Pons (tissue), 1 donor: ENCODE results near the gene CORO7.

Experiments
- DNase-seq: peaks from one replicate; pipeline ENCODE4 v3.0.0-alpha.2; 2016; ENCODE audit warnings: low spot score

Gene CORO7

DNA sequence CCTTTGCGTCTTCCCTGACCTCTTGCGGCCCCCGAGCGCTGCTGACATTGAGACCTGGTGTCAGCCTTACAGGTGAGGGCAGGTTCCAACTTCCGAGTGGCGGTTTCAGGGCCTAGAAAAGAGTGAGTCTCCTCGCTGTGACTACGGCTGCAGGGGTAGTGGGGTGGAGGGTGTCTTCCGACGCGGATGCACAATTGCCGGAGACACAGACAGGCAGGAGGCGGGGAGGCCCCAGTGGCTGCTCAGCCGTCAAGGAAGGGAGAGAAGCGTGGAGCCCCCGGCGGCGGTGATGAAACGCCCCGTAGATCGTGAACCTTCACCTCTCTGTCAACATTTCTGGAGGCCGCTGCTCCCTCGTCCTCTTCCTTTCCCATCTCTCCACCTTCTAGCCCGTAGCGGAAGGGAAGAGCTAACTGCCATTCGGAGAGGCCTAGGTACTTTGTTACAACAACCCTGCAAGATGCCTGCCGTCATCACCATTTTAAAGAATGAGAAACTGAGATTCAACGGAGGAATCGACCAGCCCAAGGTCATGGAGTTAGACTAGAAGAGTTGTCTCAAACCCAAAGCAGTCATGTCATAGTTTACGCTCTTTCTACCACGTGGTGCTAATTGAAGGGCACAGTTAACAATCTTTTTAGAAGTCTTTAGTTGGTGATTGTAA, 9.8 kb upstream of the CORO7 start:
- no peak for DNase-seq

DNA sequence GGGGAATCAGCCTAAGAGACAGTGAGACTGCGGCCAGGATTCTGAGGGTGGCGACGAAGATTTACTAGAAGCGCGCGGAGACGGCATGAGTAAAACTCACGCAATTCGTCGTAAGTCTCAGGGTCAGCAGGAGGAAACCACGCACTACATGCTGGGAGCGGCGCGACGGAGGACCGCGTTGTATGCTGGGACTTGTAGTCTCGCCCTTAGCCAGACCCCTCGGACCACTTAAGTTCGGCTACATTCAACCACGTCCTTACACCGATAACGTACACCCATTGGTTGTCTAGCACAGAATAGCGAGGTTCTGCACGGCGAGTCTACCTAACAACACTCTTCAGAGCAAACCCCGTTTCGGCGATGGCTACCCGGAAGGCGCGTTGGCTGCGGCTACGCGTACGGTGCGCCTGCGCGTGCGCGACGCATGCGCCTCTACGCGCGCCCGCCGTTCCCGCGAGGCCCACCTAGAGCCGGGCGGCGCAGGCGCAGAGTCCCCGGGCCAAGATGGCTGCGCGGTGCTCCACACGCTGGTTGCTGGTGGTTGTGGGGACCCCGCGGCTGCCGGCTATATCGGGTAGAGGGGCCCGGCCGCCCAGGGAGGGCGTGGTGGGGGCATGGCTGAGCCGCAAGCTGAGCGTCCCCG, 9.1 kb upstream of the CORO7 start, which contains the start of gene DNAJA3:
Gene DNAJA3, plus strand, starts transcription at position 491 of the 643 bp plus-strand sequence. Its CDS starts 14 bp downstream, at position 505.
- DNase-seq, result peak; percentile 95

- DNase-seq, result no peak
Measured at GRCh38 chr16:4420505-4421105, 4.2 kb upstream of the CORO7 start.

DNA sequence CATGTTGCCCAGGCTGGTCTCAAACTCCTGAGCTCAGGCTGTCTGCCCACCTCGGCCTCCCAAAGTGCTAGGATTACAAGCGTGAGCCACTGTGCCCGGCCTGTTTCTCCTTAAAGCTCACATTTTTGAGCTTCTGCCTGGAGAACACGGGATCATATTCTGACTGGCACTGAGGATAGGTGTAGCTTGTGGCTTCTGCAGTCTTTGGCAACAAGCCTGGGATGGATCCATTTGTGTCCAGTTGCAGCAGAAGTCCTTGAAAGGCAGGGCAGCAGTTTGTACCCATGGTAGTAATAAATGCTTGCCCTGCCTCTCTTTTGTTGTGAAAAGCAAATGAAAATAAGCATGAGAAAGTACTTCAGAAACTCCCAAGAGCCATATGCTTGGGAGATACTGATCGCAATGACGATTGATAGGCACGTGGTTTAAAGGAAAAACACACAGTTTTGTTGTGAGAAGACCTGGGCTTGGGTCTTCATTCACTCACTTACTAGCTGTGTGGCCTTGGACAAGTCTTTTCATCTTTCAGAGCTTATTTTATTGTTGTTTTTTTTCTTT, 3.1 kb upstream of the CORO7 start:
- no peak for DNase-seq

DNA sequence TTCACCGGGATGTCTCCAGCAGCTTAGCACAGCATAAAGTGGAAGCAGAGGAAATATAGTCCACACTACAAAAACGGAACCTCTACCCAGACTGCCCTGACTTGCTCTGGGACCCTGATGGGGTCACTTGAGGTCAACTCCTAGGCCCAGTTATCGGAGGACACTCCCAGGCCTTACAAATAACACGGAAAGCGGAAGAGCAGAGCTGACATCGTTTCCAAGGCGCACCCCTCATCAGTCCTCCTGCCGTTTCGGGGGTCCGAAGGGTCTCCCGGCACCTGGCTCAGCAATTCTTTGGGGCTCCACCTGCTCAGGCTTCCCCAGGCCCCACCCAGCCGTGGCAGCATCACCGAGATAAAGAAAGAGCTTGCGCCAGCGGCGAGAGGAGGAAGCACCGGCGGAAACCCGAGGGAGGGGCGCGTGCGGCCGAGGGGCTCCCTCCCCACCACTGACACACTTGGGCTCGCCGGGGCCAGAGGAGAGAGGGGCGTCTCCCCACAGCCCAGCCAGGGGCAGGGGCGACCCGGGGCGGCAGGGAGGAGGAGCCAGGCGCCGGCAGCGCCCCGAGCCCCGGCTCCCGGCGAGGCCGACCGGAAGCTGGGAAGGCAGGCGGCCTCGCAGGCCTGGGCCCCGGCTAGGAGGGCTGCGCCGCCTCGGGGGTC, 727 bp downstream of the CORO7 start:
- no peak for DNase-seq

GRCh38 chr16:4414187-4414917, 2.0 kb downstream of the CORO7 start:
- no peak for DNase-seq

- DNase-seq, result no peak
Measured at GRCh38 chr16:4412854-4413253, 3.5 kb downstream of the CORO7 start.

GRCh38 chr16:4412159-4412558, 4.2 kb downstream of the CORO7 start:
- no peak for DNase-seq

- peak; percentile 95 for DNase-seq
Measured at GRCh38 chr16:4411684-4412083, 4.7 kb downstream of the CORO7 start.

- peak; percentile 92 for DNase-seq
Measured at GRCh38 chr16:4410335-4411075, 5.9 kb downstream of the CORO7 start.

GRCh38 chr16:4409081-4409932, 7.1 kb downstream of the CORO7 start:
- peak; percentile 50 for DNase-seq

DNA sequence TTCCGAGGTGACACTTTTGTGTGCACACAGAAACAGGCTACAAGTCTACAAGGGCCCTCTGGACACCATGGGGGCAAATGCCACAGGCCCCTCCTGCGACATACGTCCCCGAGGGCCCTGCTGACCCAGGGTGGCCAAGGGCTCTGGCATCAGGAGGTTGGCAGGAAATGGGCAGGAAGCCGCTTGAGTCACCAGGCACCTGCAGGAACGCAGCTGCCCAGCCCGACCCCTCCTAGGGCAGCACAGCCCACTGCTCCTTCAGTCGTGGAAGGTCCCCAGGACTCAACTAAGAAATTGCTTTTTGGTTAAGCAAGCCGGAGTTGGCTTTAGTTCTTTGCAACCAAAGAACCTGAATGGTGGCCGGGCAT, 8.1 kb downstream of the CORO7 start:
- no peak for DNase-seq

- DNase-seq, result no peak
Measured at GRCh38 chr16:4407543-4408322, 8.7 kb downstream of the CORO7 start.

GRCh38 chr16:4404967-4405696, 11.3 kb downstream of the CORO7 start:
- no peak for DNase-seq

DNA sequence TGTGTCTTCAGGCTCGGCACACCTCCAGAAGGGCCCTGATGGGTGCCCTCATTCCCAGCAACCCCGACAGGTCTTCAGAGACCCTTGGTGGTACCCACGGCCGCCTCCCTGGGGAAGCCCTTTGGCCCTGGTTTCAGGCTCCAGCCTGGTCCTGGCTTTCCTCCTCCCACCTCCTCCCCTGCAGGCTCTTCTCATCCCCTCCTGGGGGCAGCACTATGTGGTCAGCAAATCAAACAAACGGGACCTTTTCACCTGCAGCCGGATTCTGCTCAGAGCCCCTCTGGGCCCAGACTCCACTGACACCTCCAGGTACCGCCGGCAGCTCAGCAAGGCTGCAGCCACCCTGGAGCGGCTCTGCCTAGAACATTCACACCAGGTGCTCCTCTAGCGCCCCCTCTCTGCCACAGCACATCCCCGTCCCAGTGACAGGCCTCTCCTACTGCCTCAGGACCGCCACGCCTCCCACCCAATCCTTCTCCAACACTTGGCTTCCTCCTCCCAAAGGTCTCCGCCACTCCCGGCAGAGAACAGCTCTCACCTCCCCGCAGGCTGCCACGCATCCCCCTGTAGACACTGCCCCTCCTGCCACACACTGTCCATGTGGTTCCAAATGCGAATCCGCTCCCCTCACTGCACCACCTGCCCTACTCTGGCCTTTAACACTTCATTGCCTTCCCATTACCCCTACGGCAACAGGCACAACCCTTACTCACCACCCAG, 12.0 kb downstream of the CORO7 start:
- no peak for DNase-seq

DNA sequence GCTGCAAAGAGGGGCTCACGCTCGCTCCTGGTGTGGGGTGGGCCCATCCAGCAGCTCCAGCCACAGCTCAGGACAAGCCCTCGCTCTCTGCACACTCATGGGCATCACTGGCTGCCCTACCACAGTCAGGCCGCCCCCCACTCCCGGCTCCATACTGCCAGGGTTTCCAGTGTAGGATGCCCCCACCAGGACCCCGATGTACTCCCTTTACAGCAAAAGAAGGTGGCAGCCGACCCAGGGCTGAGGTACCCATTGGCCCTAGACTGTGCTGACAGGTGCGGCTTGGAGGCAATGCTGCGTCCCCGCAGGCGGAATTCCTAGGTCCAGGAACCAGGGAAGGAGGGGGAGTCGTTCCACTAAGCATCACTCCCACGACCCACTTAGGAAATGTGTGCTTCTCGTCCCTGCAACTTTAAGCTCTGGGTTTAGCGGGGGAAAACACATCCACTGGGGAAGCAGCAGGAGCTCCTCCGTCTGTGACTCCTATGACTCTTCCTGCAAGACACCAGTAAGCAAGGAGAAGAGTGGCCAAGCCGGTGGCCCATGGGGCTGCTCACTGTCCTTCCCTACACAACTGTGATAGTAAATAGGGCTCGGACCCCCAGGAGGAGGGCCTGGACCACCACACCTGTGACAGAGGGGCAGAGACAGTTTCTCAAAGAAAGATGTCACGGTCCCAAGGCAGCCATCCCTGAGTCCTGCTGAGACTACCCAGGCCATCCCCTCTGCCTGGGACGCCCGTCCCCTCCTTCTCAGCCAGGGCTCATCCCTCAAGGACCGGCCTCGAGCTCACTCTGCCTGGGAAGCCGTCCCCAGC, 13.1 kb downstream of the CORO7 start:
- DNase-seq, result no peak
